ENCODE data around the gene COPA. TPM values are rescaled to one million over a fixed set of nuclear protein-coding genes. Genes with fewer than 3 reads are reported as not detected.
A peak's percentile ranks its signal among the peaks of the same experiment; 100 is the strongest.

The COPA gene
- total RNA-seq, 2 experiments from 2014 or later, result 119 to 137 TPM

GRCh38 chr1:160357286-160358002, 14.4 kb upstream of the COPA start:
- Mint-ChIP-seq H3K36me3 (peaks cover 25% of the 10 kb centered on the region), H3K27me3 (no peaks in the 10 kb centered on the region), H3K27ac (no peak overlapping the region), H3K4me3 (no peak overlapping the region), H3K9me3 (no peaks in the 10 kb centered on the region), H3K4me1 (no peaks in the 10 kb centered on the region)
- DNase-seq (no peak), ATAC-seq (ENCODE audit: low read depth) (no peak)
- POLR2A ChIA-PET, result no interaction called here

GRCh38 chr1:160354388-160354985, 11.4 kb upstream of the COPA start:
- peaks cover 33% of the 10 kb centered on the region for H3K36me3 Mint-ChIP-seq
- ATAC-seq (ENCODE audit: low read depth) (no peak), DNase-seq (no peak)
- H3K4me1 Mint-ChIP-seq, result no peaks in the 10 kb centered on the region
- POLR2A ChIA-PET, result no interaction called here
- H3K27ac Mint-ChIP-seq, result no peak overlapping the region
- H3K27me3 Mint-ChIP-seq, result no peaks in the 10 kb centered on the region
- no peaks in the 10 kb centered on the region for H3K9me3 Mint-ChIP-seq
- no peak overlapping the region for H3K4me3 Mint-ChIP-seq

GRCh38 chr1:160353223-160353622, 10.2 kb upstream of the COPA start:
- no peaks in the 10 kb centered on the region for H3K9me3 Mint-ChIP-seq
- no peak overlapping the region for H3K4me3 Mint-ChIP-seq
- no peaks in the 10 kb centered on the region for H3K27me3 Mint-ChIP-seq
- no peak overlapping the region for H3K27ac Mint-ChIP-seq
- POLR2A ChIA-PET, result interaction anchor here (0.6 to 0.8 kb wide), 2 partner anchors 9 to 172 kb away, joined by 3 to 4 read pairs; no protein-coding TSS in a partner anchor
- no peaks in the 10 kb centered on the region for H3K4me1 Mint-ChIP-seq
- ATAC-seq (ENCODE audit: low read depth) (no peak), DNase-seq (no peak)
- H3K36me3 Mint-ChIP-seq, result peaks cover 30% of the 10 kb centered on the region

- H3K9me3 Mint-ChIP-seq, result no peaks in the 10 kb centered on the region
- H3K36me3 Mint-ChIP-seq, result peaks cover 27% of the 10 kb centered on the region
- POLR2A ChIA-PET, result interaction anchor here (0.8 kb wide), 1 partner anchor 9 kb away, joined by 3 read pairs; no protein-coding TSS in a partner anchor
- H3K4me1 Mint-ChIP-seq, result no peaks in the 10 kb centered on the region
- ATAC-seq (ENCODE audit: low read depth), result no peak
- H3K27ac Mint-ChIP-seq, result no peak overlapping the region
- no peaks in the 10 kb centered on the region for H3K27me3 Mint-ChIP-seq
- no peak for DNase-seq
- H3K4me3 Mint-ChIP-seq, result no peak overlapping the region
Observed at GRCh38 chr1:160352555-160352954, 9.5 kb upstream of the COPA start.

- H3K36me3 Mint-ChIP-seq, result peaks cover 25% of the 10 kb centered on the region
- no peak overlapping the region for H3K27ac Mint-ChIP-seq
- H3K27me3 Mint-ChIP-seq, result no peaks in the 10 kb centered on the region
- no peaks in the 10 kb centered on the region for H3K9me3 Mint-ChIP-seq
- DNase-seq, result no peak
- POLR2A ChIA-PET, result no interaction called here
- H3K4me3 Mint-ChIP-seq, result no peak overlapping the region
- H3K4me1 Mint-ChIP-seq, result peaks cover 8% of the 10 kb centered on the region
- ATAC-seq (ENCODE audit: low read depth), result no peak
Observed at GRCh38 chr1:160351629-160352028, 8.6 kb upstream of the COPA start.

- no peak for ATAC-seq (ENCODE audit: low read depth)
- DNase-seq, result no peak
- peaks cover 18% of the 10 kb centered on the region for H3K36me3 Mint-ChIP-seq
- no peaks in the 10 kb centered on the region for H3K9me3 Mint-ChIP-seq
- peaks cover 23% of the 10 kb centered on the region for H3K4me1 Mint-ChIP-seq
- no peak overlapping the region for H3K4me3 Mint-ChIP-seq
- no peaks in the 10 kb centered on the region for H3K27me3 Mint-ChIP-seq
- POLR2A ChIA-PET, result no interaction called here
- H3K27ac Mint-ChIP-seq, result no peak overlapping the region
Observed at GRCh38 chr1:160346958-160347357, 3.9 kb upstream of the COPA start.

GRCh38 chr1:160346463-160346862, 3.4 kb upstream of the COPA start:
- ATAC-seq (ENCODE audit: low read depth) (no peak), DNase-seq (no peak)
- Mint-ChIP-seq H3K27me3 (no peaks in the 10 kb centered on the region), H3K36me3 (peaks cover 16% of the 10 kb centered on the region), H3K27ac (no peak overlapping the region), H3K4me3 (no peak overlapping the region), H3K9me3 (no peaks in the 10 kb centered on the region), H3K4me1 (peaks cover 25% of the 10 kb centered on the region)
- POLR2A ChIA-PET, result no interaction called here

GRCh38 chr1:160344936-160345335, 1.9 kb upstream of the COPA start:
- POLR2A ChIA-PET, result interaction anchor here (0.7 kb wide), 1 partner anchor 61 kb away, joined by 3 read pairs; no protein-coding TSS in a partner anchor
- Mint-ChIP-seq H3K27me3 (no peaks in the 10 kb centered on the region), H3K4me1 (peaks cover 36% of the 10 kb centered on the region), H3K9me3 (no peaks in the 10 kb centered on the region), H3K36me3 (peaks cover 13% of the 10 kb centered on the region), H3K27ac (no peak overlapping the region), H3K4me3 (peak overlapping the region; percentile 100)
- no peak for DNase-seq
- ATAC-seq (ENCODE audit: low read depth), result no peak

- H3K27ac Mint-ChIP-seq, result peak overlapping the region; percentile 100
- H3K9me3 Mint-ChIP-seq, result no peaks in the 10 kb centered on the region
- POLR2A ChIA-PET, result interaction anchor here (0.7 to 1.3 kb wide), 2 partner anchors 9 to 60 kb away, joined by 3 read pairs; no protein-coding TSS in a partner anchor
- H3K4me1 Mint-ChIP-seq, result peaks cover 38% of the 10 kb centered on the region
- H3K36me3 Mint-ChIP-seq, result peaks cover 12% of the 10 kb centered on the region
- ATAC-seq (ENCODE audit: low read depth) (no peak), DNase-seq (no peak)
- H3K4me3 Mint-ChIP-seq, result peak overlapping the region; percentile 100
- no peaks in the 10 kb centered on the region for H3K27me3 Mint-ChIP-seq
Observed at GRCh38 chr1:160344241-160344640, 1.2 kb upstream of the COPA start.

- Mint-ChIP-seq H3K27me3 (no peaks in the 10 kb centered on the region), H3K4me1 (peaks cover 44% of the 10 kb centered on the region), H3K9me3 (no peaks in the 10 kb centered on the region), H3K27ac (peak overlapping the region; percentile 100), H3K36me3 (peaks cover 24% of the 10 kb centered on the region), H3K4me3 (peak overlapping the region; percentile 100)
- ATAC-seq (ENCODE audit: low read depth), result peak; percentile 3
- no peak for DNase-seq
- POLR2A ChIA-PET, result interaction anchor here (1.6 kb wide), 1 partner anchor 8 kb away, joined by 4 read pairs; no protein-coding TSS in a partner anchor
Observed at GRCh38 chr1:160342526-160342925, 524 bp downstream of the COPA start.

- DNase-seq, result no peak
- POLR2A ChIA-PET, result no interaction called here
- Mint-ChIP-seq H3K27me3 (no peaks in the 10 kb centered on the region), H3K9me3 (no peaks in the 10 kb centered on the region), H3K4me3 (peak overlapping the region; percentile 3), H3K4me1 (peaks cover 35% of the 10 kb centered on the region), H3K27ac (peak overlapping the region; percentile 9), H3K36me3 (peaks cover 26% of the 10 kb centered on the region)
- no peak for ATAC-seq (ENCODE audit: low read depth)
Observed at GRCh38 chr1:160340866-160341265, 2.2 kb downstream of the COPA start.

GRCh38 chr1:160340146-160340545, 2.9 kb downstream of the COPA start:
- ATAC-seq (ENCODE audit: low read depth) (no peak), DNase-seq (no peak)
- H3K27me3 Mint-ChIP-seq, result no peaks in the 10 kb centered on the region
- H3K4me1 Mint-ChIP-seq, result peaks cover 35% of the 10 kb centered on the region
- POLR2A ChIA-PET, result interaction anchor here (0.5 kb wide), 1 partner anchor 79 kb away, joined by 3 read pairs; no protein-coding TSS in a partner anchor
- H3K4me3 Mint-ChIP-seq, result no peak overlapping the region
- H3K9me3 Mint-ChIP-seq, result no peaks in the 10 kb centered on the region
- peaks cover 26% of the 10 kb centered on the region for H3K36me3 Mint-ChIP-seq
- no peak overlapping the region for H3K27ac Mint-ChIP-seq

GRCh38 chr1:160338580-160338979, 4.5 kb downstream of the COPA start:
- POLR2A ChIA-PET, result no interaction called here
- DNase-seq, result no peak
- H3K27me3 Mint-ChIP-seq, result no peaks in the 10 kb centered on the region
- H3K4me3 Mint-ChIP-seq, result no peak overlapping the region
- peaks cover 21% of the 10 kb centered on the region for H3K36me3 Mint-ChIP-seq
- ATAC-seq (ENCODE audit: low read depth), result no peak
- H3K9me3 Mint-ChIP-seq, result no peaks in the 10 kb centered on the region
- H3K27ac Mint-ChIP-seq, result no peak overlapping the region
- peaks cover 25% of the 10 kb centered on the region for H3K4me1 Mint-ChIP-seq

- peaks cover 16% of the 10 kb centered on the region for H3K36me3 Mint-ChIP-seq
- no peak for DNase-seq
- H3K9me3 Mint-ChIP-seq, result no peaks in the 10 kb centered on the region
- no peak overlapping the region for H3K27ac Mint-ChIP-seq
- POLR2A ChIA-PET, result interaction anchor here (0.5 to 0.7 kb wide), 2 partner anchors 83 to 612 kb away, joined by 3 to 4 read pairs; no protein-coding TSS in a partner anchor
- no peak overlapping the region for H3K4me3 Mint-ChIP-seq
- ATAC-seq (ENCODE audit: low read depth), result no peak
- H3K27me3 Mint-ChIP-seq, result no peaks in the 10 kb centered on the region
- no peaks in the 10 kb centered on the region for H3K4me1 Mint-ChIP-seq
Observed at GRCh38 chr1:160332516-160332915, 10.5 kb downstream of the COPA start.

All from activated naive CD8-positive, alpha-beta T cell treated with anti-CD3 and anti-CD28 coated beads, Interleukin-2, amount 10 ng/mL, durations not matched to agents 7 days and 5 days (primary cell).